AG04449 (cell line): ENCODE data around the gene PREX1.

ENCODE experiments used
- CTCF ChIA-PET: fragments of 350-600 bp; formaldehyde crosslinking; extraction: SDS; loops from one replicate; lab custom pipeline; 2021; ENCODE audit warnings: antibody characterized with exemption; lab: Yijun Ruan, JAX
- POLR2A ChIA-PET: fragments of 400-600, 350-600 bp; formaldehyde crosslinking; extraction: SDS; loops from one replicate; lab custom pipeline; 2020; ENCODE audit warnings: antibody characterized with exemption, inconsistent platforms; lab: Yijun Ruan, JAX
- DNase-seq: peaks from one replicate; pipeline ENCODE4 v3.0.0-alpha.2; 2010; ENCODE audit warnings: low read depth, low spot score
- H3K4me3 ChIP-seq: 2 replicates; pipeline ENCODE4 v1.5.1; 2011; ENCODE audit warnings: low read depth, mild to moderate bottlenecking, control low read depth, low read length
- TF ChIP-seq, protein P1 (sequence below): IDR thresholded peaks from one replicate; pipeline ENCODE4 v1.5.1; 2011; ENCODE audit warnings: mild to moderate bottlenecking, moderate library complexity, low read length, control low read depth, inconsistent platforms; ENCODE audit not compliant: insufficient read depth; ENCODE audit errors: missing control alignments

The PREX1 gene

DNA sequence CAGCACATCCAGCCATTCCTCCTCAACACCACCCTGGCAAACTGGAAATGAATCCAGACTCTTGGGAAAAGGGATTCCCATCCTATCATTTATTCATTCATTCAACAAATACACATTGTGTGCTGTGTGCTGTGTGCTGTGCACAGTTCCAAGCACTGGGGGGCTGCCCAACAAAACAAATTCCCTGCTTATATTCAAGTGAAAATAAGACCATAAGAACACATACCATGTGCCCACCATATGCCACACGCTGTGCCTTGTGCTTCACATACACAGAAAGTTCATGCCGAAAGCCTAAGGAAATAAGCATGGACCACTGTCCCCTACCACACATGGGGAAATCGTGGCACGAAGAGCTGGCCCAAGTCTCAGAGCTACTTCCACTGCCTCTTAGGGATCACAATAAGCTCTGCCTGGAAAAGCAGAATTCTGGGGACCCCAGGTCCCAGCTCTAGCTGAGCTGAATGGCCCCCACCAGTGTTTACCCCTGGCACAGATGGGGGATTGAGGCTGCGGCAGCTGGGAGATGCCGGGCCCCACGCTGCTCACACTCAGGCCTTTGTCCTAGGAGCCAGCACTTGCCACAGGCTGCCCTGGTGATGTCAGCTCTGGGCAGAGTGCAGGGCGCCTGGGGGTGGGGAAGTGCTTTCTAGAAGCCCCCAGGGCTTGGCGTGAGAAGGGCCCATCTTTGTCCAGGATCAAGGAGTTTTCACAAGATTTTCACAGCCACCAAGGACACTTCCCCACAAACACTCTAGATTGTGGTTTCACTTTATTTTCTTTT is 99.6 kb downstream of the PREX1 start:
- no peak overlapping the region for H3K4me3 ChIP-seq
- no peak for DNase-seq
- CTCF ChIA-PET: no interaction called here
- TF ChIP-seq, protein P1, sequence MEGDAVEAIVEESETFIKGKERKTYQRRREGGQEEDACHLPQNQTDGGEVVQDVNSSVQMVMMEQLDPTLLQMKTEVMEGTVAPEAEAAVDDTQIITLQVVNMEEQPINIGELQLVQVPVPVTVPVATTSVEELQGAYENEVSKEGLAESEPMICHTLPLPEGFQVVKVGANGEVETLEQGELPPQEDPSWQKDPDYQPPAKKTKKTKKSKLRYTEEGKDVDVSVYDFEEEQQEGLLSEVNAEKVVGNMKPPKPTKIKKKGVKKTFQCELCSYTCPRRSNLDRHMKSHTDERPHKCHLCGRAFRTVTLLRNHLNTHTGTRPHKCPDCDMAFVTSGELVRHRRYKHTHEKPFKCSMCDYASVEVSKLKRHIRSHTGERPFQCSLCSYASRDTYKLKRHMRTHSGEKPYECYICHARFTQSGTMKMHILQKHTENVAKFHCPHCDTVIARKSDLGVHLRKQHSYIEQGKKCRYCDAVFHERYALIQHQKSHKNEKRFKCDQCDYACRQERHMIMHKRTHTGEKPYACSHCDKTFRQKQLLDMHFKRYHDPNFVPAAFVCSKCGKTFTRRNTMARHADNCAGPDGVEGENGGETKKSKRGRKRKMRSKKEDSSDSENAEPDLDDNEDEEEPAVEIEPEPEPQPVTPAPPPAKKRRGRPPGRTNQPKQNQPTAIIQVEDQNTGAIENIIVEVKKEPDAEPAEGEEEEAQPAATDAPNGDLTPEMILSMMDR: no peak
- POLR2A ChIA-PET: no interaction called here

DNA sequence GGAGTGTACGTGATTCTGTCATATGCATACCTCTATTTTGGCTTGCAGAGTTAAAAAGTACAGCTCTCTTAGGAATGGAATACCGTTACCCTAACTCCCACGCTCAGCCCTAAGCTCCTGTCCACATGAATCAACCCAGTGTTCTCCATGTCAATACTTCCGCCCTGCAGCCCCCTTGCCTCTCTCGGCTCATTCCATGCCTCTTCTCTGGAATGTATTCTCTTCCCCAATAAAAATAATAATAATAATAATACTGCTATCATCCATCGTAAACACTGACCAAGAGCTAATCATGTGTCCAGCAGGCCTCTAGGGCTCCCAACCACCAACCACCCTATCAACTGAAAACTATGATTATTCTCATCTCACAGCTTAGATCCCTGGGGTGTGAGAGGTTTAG is 100.6 kb downstream of the PREX1 start:
- TF ChIP-seq, protein P1: no peak
- ChIA-PET CTCF (interaction anchor here (0.8 to 1.2 kb wide), 2 partner anchors 9 to 178 kb away, joined by 3 to 4 read pairs; no protein-coding TSS in a partner anchor), POLR2A (no interaction called here)
- no peak overlapping the region for H3K4me3 ChIP-seq
- no peak for DNase-seq

DNA sequence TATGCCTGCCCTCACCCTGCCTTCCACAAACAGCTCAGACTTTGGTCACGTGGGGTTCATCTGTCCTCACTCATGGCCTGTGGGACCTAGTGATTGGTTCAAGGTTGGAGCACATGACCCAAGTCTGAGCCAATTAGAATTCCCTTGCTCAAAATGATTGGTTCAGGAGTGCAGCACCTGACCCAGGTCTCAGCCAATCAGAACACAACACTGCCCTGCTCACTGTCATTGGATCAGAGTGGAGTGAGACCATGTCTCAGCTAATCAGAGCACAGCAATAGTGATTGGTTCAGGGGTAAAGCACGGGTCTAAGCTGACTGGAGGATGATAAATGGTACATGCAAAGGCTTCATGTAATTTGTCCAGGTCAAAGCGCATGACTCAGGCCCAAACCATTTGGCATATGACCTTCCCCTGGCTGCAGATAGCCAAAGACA is 102.2 kb downstream of the PREX1 start:
- ChIA-PET CTCF (interaction anchor here (1.3 to 1.5 kb wide), 2 partner anchors 13 kb away, joined by 4 read pairs; no protein-coding TSS in a partner anchor), POLR2A (no interaction called here)
- no peak overlapping the region for H3K4me3 ChIP-seq
- DNase-seq: no peak
- TF ChIP-seq, protein P1: no peak

DNA sequence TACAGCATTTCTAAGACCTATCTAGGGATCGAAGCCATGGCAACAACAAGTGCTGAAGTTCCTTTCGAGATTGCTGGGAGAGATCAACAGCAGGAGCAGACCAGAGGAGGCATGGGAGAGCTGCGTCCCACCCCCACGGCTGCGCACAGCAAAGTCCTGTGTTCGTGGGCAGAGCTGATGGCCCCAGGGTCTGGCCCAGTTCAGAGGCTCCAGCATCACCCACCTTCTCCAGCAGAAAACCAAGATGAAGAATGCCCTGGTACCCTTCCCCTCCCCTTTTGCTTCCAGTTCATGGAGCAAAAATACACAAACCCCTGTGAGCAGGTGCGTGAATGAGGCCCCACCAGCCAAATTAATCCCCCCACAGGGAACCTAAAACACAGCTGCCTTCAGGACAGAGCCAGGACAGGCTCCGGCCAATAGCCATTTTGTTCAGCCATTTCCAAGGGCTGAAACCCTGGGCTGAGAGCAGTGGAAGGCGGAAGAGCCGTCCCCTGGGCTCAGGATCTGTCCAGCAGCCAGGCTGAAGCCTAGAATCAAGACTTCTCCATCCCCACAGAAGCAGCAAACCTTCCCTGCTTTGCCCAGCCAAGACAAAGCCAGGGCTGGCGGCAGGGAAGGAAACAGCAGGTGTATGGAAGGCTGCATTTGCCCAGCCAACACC is 102.8 kb downstream of the PREX1 start:
- ChIA-PET POLR2A (no interaction called here), CTCF (interaction anchor here (0.7 to 1.5 kb wide), 6 partner anchors 7 to 180 kb away, joined by 3 to 4 read pairs (median 3); no protein-coding TSS in a partner anchor)
- H3K4me3 ChIP-seq: no peak overlapping the region
- TF ChIP-seq, protein P1: no peak
- DNase-seq: no peak

DNA sequence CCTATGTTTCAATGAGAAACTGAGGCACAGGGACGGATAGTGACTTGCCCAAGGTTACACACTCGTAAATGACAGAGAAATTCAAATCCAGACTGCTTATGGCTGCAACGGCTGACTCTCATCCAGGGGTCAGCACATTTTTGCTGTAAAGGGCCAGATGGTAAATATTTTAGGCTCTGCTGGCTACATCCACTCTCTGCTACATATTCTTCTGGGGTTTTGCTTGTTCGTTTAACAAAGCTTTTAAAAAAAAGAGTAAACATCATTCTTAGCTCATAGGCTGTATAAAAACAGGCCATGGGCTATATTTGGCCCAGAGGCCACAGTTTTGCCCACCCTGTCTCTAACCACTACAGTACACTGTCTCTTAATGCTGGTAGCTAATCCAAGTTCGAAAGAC is 103.4 kb downstream of the PREX1 start:
- ChIA-PET CTCF (interaction anchor here (0.7 to 1.5 kb wide), 6 partner anchors 8 to 181 kb away, joined by 3 to 4 read pairs (median 3); no protein-coding TSS in a partner anchor), POLR2A (no interaction called here)

More for the DNA sequence above, 103.4 kb downstream of the PREX1 start:
- H3K4me3 ChIP-seq: no peak overlapping the region
- DNase-seq: no peak
- TF ChIP-seq, protein P1: no peak
